ENCODE results near the gene EHD4.

The EHD4 gene

GRCh38 chr15:41866263-41866703, 106.1 kb downstream of the EHD4 start:
- DNase-seq (ENCODE audit: low read depth in 3 of 3, low spot score in 1 of 3): no peak

DNA sequence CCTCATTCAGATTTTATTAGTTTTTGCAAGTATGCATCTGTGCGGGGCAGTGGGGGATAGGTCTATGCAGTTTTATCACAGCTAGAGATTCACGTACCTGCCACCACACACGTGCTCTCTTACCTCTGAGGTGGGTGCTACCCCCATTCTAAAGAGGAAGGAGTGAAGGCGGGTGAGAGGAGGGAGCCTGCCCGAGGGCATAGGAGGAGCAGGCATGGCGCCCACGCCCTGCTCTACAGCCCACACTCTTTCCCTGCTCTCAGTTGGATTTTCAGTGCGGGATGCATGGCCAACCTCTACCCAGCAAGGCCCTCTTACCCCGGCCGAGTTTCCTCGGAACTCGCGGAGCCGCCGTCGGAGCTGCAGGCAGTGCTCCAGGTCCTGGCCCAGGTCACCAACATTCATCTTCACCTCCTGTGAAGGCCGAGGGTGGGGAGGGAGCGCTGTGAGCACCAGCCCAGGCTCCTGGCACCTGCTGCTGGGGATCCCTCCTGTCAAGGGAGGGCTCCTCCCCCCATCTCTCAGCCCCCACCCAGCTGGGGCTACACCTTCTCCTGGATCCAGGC, 106.8 kb downstream of the EHD4 start:
- DNase-seq (ENCODE audit: low read depth in 3 of 3, low spot score in 1 of 3): no peak

GRCh38 chr15:41862515-41863116, 109.7 kb downstream of the EHD4 start:
- DNase-seq (ENCODE audit: low read depth in 3 of 3, low spot score in 1 of 3): no peak

DNA sequence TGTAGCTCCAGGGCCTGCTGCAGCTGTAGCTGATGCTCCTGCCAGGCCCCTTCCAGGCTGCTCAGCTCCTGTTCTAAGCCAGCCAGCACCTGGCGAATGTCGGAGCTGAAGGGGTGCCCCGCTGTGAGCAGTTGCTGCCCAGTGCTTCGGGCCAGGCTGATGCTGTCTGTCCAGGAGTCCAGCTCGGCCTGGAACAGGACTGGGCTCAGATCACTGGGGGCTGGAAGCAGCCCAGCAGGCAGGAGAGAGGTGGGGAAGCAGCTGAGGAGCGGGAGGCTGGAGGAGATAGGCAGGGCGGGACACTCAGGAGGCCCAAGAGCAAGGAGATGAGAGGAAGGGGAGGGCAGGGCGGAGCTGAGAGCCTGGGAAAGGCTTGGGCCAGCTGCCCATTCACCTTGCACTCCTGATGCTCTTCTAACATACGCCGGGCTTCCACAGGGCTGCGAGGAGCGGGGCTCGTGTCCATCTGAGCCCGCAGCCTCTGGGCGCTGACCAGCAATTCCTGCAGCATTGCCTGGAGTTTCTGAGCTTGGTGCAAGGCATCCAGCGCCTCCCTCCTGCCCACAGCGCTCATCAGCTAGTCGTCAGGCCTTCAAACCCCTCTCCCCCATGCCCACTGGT, 110.5 kb downstream of the EHD4 start:
- no peak for DNase-seq (ENCODE audit: low read depth in 3 of 3, low spot score in 1 of 3)

DNA sequence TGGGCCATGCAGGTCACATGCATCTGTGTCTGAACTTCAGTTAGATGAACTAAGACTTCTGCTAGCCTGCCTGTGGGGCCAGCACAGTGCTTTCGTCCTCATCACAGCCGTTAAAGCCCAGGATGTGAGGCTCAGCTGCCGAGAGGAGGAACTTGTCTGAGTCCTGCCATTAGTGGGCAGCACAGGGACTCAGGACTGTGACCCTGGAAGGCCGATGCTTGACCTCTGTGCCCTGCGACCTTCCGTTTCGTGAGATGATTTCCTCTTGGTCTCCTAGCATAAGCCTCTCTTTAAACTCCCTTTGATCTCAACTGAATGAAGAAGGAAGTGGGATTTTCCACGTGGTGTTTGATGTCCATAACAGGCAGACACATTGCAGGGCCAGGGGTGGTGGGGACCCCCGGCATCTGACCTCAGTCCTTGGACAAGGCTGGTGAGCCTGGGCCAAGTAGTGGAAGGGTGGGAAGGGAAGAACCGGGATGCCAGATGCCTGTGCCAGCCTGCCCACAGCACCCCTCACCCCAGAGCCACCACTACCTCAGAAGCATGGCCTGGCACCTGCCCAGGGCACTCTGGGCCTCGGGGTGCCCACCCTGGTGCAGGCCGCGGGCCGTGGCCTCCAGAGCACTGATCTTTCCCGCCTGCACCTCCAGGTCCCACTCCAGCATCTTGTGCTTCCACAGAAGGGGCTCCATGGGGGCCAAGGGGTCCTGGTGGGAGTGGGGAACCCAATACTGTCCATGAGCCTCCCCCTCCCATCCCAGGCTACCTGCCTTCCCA, 112.1 kb downstream of the EHD4 start:
- no peak for DNase-seq (ENCODE audit: low read depth in 3 of 3, low spot score in 1 of 3)

GRCh38 chr15:41858756-41859155, 113.6 kb downstream of the EHD4 start:
- no peak for DNase-seq (ENCODE audit: low read depth in 3 of 3, low spot score in 1 of 3)

DNA sequence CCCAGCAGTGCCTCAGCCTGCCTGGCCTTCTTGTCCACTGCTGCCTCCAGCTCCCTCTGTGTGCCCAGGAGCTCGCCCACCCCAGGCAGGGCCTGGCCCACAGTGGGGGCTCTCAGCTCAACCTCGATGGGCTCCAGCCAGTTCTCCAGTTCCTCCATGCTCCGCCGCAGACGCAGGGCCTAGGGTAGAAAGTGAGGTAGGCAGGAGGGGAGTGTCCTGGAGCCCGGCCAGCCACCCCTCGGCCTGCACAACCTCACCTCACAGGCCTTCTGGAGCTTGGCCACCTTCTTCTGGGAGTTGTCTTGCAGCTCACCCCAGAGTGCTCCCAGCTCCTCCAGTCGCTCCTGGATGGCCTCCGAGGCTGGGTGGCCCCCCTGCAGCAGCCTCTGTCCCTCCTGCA, 115.0 kb downstream of the EHD4 start:
- DNase-seq (ENCODE audit: low read depth in 3 of 3, low spot score in 1 of 3): no peak

- DNase-seq (ENCODE audit: low read depth in 3 of 3, low spot score in 1 of 3): no peak
Observed at GRCh38 chr15:41856716-41857115, 115.6 kb downstream of the EHD4 start.

GRCh38 chr15:41856262-41856661, 116.1 kb downstream of the EHD4 start:
- no peak for DNase-seq (ENCODE audit: low read depth in 3 of 3, low spot score in 1 of 3)

DNA sequence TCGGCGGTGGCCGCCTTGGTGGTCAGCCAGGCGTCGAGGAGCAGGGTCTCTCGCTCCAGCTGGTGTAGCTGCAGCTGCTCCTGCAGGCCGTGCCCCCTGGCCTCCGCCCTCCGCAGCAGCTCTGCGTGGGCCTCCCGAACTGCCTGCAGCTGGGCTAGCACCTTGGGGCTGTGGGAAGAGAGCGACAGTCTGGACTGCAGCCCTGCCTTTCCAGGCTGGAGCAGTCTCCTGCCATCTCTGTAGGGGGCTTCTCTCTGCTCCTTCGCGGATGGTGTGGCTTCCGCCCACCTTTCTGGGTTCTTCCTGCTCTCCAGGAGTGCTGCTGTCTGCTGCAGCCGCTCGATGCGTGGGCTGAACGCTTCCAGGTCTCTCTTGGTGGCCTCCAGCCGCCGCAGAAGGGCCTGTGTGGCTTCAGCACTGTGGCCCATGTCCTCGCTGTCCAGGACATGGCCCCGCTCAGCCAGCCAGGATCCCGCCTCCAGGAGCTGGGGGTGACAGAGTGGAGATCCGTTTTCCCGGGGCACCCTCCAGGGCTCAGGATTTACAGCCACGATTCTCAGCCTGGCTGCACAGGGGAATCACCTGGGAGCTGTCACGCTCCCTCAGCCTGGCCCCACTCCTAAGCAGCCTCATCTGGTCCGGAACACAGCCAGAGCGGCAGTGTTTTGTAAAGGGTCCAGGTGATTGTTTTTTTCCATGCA, 116.9 kb downstream of the EHD4 start:
- no peak for DNase-seq (ENCODE audit: low read depth in 3 of 3, low spot score in 1 of 3)

GRCh38 chr15:41854443-41854842, 117.9 kb downstream of the EHD4 start:
- DNase-seq (ENCODE audit: low read depth in 3 of 3, low spot score in 1 of 3): no peak

GRCh38 chr15:41853831-41854230, 118.5 kb downstream of the EHD4 start:
- DNase-seq (ENCODE audit: low read depth in 3 of 3, low spot score in 1 of 3): no peak

DNA sequence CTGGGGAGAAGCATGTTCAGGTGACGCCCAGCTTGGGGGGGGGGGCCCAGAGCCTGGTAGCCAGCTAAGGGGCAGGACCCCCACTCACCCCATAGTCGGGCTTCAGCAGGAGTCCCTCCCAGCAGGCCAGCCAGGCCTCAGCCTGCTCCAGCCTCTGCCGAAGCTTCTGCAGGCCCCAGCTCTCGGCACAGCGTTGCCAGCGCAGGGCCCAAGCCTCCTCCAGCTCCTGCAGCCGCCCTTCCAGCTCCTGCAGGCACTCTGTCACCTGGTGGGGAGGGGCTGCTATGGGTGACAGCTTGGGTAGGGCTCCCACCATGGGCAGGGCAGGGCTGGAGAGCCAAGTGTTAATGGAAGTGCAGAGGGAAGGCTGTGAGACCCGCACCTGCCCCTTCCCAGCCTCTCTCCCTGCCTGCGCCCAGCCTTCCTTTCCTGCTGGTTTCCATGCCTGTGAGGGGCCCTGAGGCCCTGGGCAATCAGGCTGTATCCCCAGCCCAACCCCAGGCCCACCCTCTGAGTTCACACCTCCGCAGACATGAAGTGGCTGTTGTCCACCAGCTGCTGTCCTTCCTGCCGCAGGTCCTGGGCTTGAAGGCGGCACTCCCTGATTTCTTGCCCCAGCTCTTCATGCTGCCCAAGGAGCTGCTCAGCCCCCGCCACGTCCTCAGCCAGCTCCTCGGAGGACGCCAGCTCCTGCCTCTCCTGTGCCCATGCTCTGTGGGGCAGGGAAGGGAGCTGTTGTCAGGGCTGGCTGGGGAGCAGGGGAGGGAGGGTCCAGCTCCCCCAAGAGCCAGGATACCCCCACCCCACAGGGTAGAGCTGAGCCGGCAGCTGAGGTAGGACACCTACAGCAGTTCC, 119.4 kb downstream of the EHD4 start:
- no peak for DNase-seq (ENCODE audit: low read depth in 3 of 3, low spot score in 1 of 3)

- no peak for DNase-seq (ENCODE audit: low read depth in 3 of 3, low spot score in 1 of 3)
Observed at GRCh38 chr15:41851755-41852370, 120.5 kb downstream of the EHD4 start.

- no peak for DNase-seq (ENCODE audit: low read depth in 3 of 3, low spot score in 1 of 3)
Observed at GRCh38 chr15:41851167-41851523, 121.2 kb downstream of the EHD4 start.

- no peak for DNase-seq (ENCODE audit: low read depth in 3 of 3, low spot score in 1 of 3)
Observed at GRCh38 chr15:41850482-41851166, 121.7 kb downstream of the EHD4 start.

DNA sequence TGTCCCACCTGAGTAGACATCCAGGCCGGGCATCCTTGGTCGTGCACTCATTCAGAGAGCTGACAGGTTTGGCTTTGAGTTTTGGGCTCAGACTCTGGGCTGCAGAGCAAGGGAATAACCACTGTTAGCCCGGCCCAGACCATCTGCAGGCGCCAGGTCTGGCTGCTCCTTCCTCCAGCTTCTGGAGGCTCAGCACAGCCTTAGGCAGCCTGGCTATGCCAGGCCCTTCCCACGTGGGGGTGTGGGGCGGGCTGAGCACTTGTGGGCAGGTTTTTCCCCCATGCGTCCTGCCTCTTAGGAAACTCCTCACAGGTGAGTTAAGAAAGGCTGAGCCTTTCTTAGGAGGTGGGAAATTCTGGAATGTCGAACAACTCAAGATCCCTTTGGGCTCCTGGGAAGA, 122.5 kb downstream of the EHD4 start:
- no peak for DNase-seq (ENCODE audit: low read depth in 3 of 3, low spot score in 1 of 3)

GRCh38 chr15:41849204-41849603, 123.2 kb downstream of the EHD4 start:
- no peak for DNase-seq (ENCODE audit: low read depth in 3 of 3, low spot score in 1 of 3)

GRCh38 chr15:41848631-41849030, 123.7 kb downstream of the EHD4 start:
- no peak for DNase-seq (ENCODE audit: low read depth in 3 of 3, low spot score in 1 of 3)

- DNase-seq (ENCODE audit: low read depth in 3 of 3, low spot score in 1 of 3): no peak
Observed at GRCh38 chr15:41847981-41848380, 124.4 kb downstream of the EHD4 start.

Measured in stimulated activated CD4-positive, alpha-beta T cell treated with anti-CD3 and anti-CD28 coated beads, TNF-alpha, amount 100 ng/mL, for 1 hour (primary cell).